ENCODE data around the gene UBB. TPM values are rescaled to one million over a fixed set of nuclear protein-coding genes. Genes with fewer than 3 reads are reported as not detected.

Gene UBB
- total and polyA plus RNA-seq, 9 of the 15 experiments (the other 6 are each of a cell fraction or from before 2014, with no cell fraction given), result 1,069 to 4,143 (median 1,696) TPM

GRCh38 chr17:16419074-16419928 is 38.4 kb downstream of the UBB start (continued):
- TF ChIP-seq ZNF518B (CRISPR knock-in tag; IDR thresholded peaks at IDR 0.05) (no peak), HDAC2 (IDR thresholded peaks at IDR 0.05) (peak; percentile 29; the same call in 1 of the 2 replicates), LEF1 (IDR thresholded peaks at IDR 0.05) (peak; percentile 22; the same call in 1 of the 2 replicates), EP400 (IDR thresholded peaks at IDR 0.05) (no peak), FUS (optimal IDR thresholded peaks at IDR 0.05; ENCODE audit: low read depth, low read length) (no peak), ZNF695 (CRISPR knock-in tag; IDR thresholded peaks at IDR 0.05) (no peak), ID3 (CRISPR knock-in tag; IDR thresholded peaks at IDR 0.05) (no peak), ID3 (tag; IDR thresholded peaks at IDR 0.05) (no peak), MAX (CRISPR knock-in tag; IDR thresholded peaks at IDR 0.05) (no peak), KLF6 (CRISPR knock-in tag; IDR thresholded peaks at IDR 0.05; ENCODE audit: borderline replicate concordance) (0 out of 2 replicates have a peak, but pooled peaks have one; percentile 48), KLF13 (tag; IDR thresholded peaks at IDR 0.05; ENCODE audit: borderline replicate concordance, low read depth) (no peak), ZNF277 (CRISPR knock-in tag; IDR thresholded peaks at IDR 0.05; ENCODE audit: borderline replicate concordance) (no peak), WHSC1 (IDR thresholded peaks at IDR 0.05; ENCODE audit: low read length) (no peak), ZNF766 (CRISPR knock-in tag; conservative IDR thresholded peaks at IDR 0.05) (peak; percentile 74; the same call in 1 of the 2 replicates), ZBTB12 (CRISPR knock-in tag; IDR thresholded peaks at IDR 0.05) (0 out of 2 replicates have a peak, but pooled peaks have one; percentile 7), CEBPB (tag; IDR thresholded peaks at IDR 0.05) (no peak), GABPB2 (CRISPR knock-in tag; conservative IDR thresholded peaks at IDR 0.05) (no peak), NCOA1 (IDR thresholded peaks at IDR 0.05; ENCODE audit: low read depth) (0 out of 2 replicates have a peak, but pooled peaks have one; percentile 26), NR4A1 (CRISPR knock-in tag; IDR thresholded peaks at IDR 0.05) (no peak), NR4A1 (tag; IDR thresholded peaks at IDR 0.05) (no peak), SMAD2 (IDR thresholded peaks at IDR 0.05; ENCODE audit: low read depth, low read length) (no peak), SREBF2 (CRISPR knock-in tag; IDR thresholded peaks at IDR 0.05) (no peak)

Measured in K562 (cell line).